NCI-H1436 (cell line): ENCODE data around the gene RAB34.

Experiments
- DNase-seq: peaks from one replicate; lab custom pipeline; 2025; lab: John Stamatoyannopoulos, UW

RAB34 gene

DNA sequence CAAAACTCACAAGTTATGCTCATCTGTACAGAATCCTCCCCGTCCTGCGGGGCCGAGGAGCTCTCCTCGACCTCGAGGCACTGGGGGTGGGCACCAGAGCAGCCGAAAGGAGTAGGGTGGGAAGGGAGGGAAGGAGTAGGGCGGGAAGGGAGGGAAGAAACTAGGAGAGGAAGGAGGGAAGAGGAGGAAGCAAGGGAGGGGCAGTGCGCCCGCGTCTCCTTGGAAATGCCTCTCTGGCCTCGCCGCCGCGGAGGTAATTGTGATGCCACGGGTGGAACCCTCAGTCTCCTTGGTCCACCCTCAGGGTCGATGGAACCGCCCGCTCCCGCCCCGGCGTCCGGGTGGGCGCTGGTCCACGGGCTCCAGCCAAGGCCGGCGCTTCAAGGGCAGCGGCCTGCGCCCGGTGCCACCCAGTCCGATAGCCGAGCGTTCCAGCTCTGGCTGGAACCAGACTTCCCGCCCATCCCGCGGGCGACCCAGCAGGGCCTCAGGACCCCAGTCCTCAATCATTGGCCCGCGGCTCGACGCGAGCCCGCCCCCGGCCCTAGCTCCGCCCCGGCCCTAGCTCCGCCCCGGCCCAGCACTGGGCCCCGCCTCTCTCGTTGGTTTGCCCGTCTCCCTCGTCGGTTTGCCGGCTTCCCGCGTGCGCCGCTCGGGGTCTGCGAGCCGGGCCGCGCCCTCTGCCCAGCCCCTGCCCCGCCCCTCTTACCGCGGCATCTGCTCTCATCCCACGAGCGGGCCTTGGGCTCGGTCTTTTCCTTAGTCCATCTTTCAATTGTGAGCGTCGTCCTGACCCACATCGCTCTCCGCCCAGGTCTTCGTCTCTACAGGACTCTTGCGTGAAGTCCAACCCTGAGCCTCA, 6.6 kb downstream of the RAB34 start:
- peak; percentile 93 for DNase-seq

DNA sequence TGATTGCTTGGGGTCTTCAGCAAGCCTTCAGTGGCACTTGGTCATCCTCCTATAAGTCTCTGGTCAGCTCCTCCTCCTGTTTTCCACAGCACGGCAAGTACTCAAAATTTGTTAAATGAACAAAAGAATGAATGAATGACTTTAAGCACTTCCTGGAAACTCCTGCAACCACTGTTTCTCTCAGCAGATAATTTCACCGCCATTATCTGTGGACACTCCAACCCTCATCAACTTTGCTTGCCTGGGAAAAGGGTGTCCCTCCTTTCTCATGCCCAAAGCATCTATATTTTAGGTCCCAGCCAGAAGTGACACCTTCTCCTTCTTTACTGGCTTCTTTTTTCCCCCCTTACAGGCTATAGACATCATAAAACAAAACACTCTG, 10.3 kb downstream of the RAB34 start:
- DNase-seq, result no peak

DNA sequence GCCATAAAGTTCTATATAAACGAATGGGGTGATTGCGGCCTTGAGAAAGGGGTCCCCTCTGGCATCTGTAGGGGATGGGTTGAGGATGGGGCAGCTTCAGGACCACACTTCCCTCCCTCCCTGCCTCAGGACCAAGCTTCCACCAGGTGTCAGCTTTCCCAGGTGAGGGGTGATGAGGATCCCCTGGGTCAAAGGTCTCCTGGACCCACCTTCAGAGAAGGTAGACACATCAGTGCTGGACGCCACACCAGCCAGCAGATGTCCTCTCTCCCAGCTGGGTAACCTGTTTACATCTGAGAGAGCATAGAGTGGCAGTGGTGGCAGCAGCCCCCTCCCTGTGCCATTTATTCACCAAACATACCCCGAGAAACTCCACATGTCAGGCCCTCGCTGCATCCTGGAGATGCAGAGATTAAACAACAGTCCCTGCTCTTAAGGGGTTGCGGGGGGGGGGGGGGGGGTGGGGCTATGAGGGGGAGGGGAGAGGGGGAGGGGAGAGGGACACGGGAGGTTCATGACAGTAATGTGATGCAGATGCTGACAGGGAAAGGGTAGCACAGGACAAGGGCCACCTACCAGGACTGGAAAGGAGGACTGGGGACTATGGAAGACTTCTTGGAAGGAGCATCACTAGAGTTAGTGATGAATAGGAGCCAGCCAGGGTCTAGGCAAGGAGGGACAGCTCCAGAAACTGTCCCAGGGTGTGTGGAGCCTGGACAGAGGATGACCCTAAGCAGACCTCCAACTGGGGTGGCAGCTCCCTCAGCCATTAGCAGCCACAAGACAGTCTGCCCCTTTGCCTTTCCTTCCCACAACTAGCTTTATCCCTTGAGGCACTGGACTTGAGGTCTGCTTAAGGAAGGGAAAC, 11.0 kb downstream of the RAB34 start:
- no peak for DNase-seq

DNA sequence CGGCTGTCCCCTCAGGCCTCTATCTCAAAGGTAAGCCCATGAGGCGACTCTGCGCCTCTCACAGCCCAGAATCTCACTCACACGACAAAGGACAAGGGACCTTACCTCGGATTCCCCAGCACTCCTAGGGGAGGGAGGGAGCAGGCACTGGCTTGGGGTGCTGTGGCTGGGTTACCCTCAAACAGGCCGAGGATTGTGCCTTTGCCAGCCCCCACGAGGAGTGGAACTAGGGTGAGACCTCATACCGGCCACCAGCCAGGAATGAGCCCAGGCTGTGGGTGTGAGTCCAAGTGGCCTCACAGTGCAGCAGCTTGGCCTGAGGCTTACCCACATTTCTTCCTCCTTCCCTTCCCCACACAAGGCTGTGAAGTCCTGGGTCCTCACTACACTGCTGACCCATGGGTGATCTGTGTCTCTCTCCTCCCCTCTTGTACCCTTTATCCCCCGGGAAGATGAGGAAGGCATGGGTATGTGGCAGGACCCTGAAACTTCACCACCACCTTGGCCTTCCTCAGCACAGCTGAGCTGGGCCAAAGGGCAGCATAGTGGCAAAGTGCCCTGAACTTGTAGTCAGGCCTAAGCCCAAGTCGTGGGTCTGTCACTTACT, 11.8 kb downstream of the RAB34 start:
- DNase-seq, result no peak

DNA sequence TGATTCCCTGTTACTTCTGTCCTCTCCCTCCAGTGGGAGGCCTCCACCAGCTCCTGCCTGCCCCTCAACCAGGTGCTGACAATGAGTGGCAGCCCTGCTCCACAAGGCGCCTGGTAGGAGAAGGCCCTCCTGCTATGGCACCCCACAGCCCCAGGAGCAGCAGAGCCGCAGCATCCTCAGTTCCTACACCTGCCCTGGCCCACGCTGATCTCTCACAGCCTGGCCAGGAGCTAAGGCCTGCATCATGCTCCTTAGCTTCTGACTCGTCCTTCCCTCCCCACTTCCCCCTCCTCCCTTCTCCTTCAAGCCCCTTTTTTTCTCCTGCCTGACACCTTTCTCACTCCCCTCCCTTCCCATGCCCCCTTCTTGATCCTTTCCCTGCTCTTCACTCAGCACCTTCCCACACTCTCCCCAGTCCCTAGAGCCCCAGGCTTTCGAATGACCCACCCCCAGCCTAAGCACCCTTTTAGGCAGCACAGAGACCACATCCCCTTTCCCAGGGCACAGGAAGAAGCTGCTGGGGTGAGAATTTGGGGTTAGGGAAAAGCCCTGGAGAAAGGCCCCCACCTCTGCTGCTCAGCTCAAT, 12.5 kb downstream of the RAB34 start:
- no peak for DNase-seq

DNA sequence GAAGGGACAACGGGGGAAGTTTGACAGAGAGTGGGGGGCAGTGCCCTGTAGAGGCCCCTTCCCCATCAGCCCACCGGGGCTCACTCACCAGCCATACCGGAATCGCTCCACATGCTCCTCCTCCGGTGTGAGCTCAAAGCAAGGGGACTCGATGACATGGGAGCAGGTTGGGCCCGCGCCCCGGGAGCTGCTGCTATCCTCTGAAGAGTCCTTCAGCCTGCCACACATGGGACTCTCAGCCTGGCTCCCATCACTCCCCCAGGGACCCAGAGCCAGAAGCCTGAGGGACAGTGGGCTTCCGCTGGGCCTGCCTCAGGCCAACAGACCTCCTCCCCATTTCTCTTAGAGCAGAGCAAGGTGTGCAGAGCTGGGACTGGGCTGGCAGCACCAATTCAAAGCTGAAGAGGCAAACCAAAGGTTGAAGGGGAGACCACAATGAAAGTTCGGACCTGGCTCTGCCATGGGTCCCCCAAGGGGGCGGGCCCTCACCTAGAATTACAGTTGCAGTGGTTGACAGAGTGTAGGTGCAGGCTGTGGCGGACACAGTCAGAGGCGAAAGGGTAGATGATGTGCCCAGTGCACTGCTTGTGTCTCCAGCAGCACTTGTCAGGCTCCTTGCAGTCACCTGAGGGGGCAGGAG, 13.3 kb downstream of the RAB34 start:
- no peak for DNase-seq

DNA sequence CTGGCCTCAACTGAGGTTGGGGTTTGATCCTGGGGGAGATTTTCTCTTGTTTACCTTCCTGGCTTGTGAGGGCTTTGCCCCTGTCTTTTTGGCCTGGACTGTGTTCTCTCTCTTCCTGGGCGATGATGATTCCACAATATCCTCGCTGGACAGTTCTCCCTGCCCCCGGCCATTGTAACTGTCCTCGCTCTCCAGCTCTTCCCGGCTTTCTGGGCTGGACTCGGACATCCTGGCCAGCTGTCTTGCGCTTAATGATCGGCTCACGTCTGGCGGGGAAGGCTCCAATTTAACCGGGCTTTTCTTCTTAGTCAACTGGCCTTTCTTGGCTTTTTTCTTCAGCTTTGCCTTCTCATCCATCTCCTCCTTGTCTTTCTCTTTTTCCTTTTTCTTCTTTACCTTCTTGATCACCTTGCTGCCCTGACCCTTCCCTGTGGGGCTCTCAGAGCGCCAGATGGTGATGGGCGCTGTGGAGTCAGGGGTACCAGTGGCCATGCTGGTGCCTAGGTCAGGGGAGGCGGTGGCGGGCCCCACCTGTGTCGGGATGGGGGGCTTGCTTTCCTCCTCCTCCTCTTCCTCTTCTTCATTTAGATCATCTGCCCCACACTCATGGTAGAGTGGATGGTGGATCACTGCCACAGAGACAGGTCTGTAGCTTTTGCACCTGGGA, 14.0 kb downstream of the RAB34 start:
- DNase-seq, result no peak

DNA sequence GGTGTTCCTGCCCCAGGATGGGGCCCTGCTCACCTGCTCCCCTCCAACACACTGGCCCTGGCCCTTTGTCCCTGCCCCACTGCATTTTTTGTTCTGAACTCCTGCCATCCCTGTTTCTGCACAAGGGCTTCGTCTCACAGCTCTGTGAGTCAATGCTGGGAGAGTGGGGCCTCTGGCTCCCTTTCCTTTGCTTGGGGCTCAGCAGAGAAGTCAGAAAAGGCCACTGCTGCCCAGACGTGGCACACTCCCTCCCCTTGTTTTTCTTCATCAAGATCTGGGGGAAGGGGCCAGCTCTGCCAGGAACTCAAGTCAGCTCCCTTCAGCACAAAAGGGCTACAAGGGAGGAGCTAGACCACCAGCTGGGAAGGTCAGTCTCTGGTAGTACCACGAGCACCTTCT, 14.9 kb downstream of the RAB34 start:
- no peak for DNase-seq

DNA sequence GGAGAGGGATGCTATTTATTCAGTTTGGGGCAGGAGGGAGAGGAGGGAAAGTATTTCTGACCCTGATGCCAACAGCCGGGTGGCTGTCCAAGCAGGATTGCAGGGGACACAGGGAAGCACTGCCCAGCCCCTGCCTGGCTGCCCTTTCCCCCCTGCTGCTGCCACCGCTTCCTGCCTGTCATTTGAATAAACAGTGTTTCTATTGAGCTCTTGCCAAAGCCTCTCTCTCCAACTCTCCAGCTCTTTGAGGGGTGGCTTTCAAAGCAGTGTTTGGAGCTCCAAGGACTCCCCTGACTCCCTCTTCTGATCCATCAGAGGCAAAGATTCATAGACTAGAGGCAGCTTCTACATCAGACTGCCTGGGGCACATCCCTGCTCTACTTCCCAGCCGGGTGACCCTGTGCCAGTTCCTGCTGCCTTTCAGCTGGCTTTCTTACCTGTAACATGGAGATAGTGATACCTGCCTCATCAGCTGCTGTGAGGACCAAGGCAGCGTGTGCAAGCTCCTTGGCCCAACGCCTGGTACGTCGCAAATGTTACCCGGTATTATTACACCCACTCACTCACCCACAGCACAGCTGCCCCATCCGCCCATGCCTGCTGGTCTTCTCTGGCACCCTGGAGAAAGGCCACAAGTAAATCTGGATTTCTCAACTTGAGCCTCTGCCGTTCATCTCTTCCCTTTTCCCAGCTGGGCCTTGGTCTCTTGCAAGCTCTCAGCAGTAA, 15.5 kb downstream of the RAB34 start:
- DNase-seq, result no peak

DNA sequence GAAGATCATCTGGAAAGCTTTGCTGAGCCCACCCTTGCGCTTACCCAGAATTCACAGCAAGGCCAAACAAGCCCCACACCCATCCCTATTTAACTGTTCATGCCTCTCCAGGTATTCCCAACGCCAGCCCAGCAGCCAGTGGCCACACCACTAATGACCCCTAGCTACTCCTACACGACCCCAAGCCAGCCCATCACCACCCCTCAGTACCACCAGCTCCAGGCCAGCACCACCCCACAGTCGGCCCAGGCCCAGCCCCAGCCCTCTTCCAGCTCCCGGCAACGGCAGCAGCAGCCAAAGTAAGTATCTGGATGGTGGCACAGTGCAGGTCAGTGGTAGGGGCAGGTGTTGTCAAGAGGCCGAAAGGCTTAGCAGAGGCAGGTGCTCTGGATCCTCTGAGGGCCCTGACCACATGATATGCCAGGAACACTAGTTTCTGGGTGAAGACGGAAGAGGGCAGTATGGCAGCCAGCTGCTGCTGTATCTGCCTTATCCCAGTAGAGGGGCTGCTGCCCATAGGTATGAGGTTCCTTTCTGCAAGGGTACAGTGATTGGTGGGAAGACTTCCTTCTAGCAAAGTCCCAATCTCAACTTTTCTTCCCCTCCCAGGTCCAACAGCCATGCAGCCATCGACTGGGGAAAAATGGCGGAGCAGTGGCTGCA, 16.7 kb downstream of the RAB34 start:
- no peak for DNase-seq

DNA sequence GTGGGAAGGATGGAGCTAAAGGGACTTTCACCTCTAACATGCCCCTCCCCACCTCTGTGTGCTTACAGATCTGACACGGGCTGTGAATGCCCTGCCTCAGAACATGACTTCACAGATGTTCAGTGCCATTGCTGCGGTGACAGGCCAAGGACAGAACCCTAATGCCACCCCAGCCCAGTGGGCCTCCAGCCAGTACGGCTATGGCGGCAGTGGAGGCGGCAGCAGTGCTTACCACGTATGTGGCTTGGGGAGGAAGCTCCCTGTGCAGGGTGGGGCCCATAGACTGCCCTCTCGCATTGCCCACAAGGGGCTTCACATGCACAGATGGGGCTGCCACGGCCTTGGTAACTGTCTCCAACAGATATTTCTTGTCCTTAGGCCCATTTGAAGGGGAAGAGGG, 17.4 kb downstream of the RAB34 start:
- no peak for DNase-seq

DNA sequence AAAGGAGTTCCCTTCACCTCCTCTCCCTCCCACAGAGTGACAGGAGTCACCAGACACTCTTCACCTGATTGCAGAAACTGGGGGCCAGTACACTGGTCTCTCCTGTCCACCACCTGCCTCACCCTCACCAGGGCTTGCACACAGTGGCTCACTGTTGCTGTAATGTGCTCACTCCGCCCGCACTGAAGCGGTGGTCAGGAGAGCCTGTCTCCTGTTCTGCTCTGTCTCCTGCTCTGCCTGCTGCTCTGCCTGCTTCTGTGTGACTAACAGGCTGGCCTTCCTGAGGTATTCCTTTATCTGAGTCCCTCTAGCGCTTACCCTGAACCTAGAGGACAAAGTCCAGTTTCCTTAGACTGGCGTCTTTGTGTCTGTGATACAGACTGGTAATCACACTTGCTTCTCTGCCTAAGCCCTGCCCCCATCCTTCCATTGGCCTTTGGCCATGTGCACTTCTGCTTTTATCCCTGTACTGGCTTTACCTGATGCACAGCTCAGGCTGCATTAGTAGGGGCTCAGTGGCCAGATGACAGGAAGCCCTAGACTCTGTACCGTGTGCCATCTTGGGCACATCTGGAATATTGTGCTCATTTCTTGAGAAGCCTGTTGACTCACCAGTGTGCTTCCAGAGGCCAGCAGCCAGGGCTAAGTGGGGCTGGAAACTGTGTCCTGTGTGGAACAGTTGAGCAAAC, 19.3 kb downstream of the RAB34 start:
- DNase-seq, result no peak

DNA sequence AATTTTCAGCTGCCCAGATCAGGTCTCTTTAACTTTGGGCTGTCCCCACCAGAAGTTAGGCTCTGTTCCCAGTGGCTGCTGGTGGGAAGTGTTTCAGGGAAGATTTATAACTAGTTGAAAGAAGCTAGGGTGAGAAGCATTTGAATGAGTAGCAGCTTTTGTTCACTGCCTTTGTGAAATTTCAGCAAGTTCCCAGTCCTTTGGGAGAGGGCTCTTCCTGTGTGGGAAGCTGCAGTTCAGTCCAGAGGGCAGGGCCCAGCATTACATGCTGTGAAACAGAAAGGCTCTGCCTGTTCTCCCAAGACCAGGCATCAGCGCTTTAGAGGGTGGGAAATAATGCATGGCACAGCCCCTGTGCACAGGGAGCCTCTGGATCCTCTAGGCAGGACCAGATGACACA, 23.8 kb downstream of the RAB34 start:
- DNase-seq, result no peak

DNA sequence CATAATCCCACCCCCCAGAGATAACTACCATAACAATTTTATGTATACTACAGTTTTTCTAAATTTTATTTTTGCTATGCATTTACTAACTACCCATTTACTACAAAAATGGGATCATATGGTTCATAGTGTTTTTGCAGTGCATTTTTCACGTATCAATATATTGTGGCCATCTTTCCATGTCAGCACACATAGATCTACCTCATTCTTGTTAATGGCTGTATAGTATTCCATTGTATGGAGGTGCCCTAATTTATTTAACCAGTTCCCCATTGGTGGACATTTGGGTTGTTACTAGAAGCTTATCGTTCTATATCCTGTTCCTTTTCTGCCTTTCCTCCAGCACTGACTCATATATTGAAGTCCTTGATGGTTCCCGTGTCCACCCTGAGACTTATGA, 28.7 kb downstream of the RAB34 start:
- no peak for DNase-seq

DNA sequence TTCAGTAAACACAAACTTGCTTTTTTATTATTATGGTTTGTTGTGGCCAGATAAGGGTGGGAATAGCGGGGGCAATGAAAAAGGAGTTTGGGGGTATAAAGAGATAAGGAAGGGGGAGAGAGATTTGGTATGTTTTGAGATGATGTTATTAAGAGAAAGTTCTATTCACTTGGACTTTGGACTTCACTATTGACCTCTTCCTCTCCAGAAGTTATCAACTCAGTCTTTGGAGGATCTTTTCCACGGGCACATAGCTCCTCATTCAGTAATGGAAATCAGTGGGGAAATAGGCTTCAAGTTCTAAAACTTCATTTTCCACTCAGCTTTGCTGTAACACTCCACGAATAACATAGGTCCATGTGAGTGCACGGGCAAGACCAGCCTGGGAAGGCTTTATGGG, 29.2 kb downstream of the RAB34 start:
- DNase-seq, result no peak

DNA sequence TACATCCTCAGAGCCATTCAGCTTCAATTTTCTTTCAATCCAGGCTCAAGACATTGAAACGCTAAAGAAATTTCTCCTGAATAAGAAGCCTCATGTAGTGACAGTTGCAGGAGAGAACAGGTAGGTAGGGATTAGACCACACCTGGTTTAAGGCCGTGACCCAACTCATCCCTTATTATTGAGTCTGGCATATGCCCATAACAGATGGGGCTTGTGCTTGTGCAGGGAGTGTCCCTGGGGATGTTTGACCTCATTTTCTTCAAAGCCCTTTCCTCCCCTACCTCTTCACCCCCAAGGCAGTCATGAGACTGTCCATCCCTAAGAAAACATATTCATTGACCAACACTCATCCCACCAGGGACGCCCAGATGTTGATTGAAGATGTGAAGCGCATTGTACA, 31.4 kb downstream of the RAB34 start:
- DNase-seq, result no peak

DNA sequence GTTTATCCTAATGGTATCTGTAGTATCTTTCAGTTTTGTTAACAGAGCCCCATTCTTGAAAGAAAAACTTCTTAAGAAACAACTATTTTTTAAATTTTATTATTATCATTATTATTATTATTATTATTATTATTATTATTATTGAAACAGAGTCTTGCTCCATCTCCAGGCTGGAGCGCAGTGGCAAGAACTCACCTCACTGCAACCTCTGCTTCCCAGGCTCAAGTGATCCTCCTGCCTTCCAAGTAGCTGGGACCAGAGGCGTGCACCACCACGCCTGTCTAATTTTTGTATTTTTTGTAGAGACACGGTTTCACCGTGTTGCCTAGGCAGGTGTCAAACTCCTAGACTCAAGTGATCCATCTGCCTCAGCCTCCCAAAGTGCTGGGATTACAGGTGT, 32.3 kb downstream of the RAB34 start:
- DNase-seq, result no peak

DNA sequence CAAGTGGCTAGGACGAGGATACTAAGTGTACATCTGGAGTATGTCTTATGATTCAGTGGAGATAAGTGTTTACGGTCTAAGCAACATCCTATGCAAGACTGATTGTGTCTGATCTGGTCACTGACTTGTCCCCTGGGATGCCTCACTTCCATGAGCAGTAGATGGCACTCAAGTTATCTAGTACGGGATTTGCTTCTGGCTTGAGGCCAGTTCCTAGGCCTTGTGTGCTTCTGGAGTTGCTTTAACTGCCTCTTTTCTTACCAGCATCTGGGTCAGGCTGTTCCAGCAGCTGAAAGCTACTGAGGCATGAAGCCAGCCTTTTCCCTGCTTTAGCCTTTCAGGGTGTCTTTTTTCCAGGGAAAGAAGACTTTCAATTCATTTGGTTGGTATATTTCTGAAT, 32.7 kb downstream of the RAB34 start:
- no peak for DNase-seq

DNA sequence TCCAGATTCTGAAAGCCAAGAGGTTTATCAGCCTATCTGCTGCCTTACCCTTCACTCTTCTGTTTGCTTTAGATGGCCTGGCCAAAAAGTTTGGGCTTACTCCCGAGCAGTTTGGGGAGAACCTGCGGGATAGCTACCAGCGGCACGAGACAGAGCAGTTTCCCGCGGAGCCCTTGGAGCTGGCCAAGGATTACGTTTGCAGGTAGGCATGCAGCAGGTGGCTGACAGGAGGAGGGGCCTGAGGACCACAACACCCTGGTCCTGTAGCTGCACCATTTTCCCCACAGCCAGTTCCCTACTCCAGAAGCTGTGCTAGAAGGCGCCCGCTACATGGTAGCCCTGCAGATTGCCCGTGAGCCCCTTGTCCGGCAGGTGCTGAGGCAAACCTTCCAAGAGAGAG, 35.0 kb downstream of the RAB34 start:
- DNase-seq, result no peak

DNA sequence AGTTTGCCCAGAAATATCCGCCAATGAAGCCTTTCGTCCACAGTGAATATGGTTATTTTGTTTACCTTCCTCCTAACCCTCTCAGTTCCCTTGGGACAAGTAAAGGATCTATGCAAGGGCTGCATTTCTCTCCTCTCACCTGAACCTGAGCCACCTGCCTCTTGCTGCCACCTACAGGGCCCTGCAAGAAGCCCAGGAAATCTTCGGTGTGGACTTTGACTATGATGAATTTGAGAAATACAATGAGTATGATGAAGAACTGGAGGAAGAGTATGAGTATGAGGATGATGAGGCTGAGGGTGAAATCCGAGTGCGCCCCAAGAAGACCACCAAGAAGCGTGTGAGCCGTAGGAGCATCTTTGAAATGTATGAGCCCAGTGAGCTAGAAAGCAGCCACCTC, 41.7 kb downstream of the RAB34 start:
- peak; percentile 43 for DNase-seq
